Esophagus squamous epithelium (tissue), 5 donors: ENCODE data around the gene FGGY. TPM values are rescaled to one million over a fixed set of nuclear protein-coding genes. Genes with fewer than 3 reads are reported as not detected.

Source experiments
- DNase-seq: peaks from one replicate; lab custom pipeline; 2025; lab: John Stamatoyannopoulos, UW
- H3K27ac ChIP-seq, 4 donors: fragments of 200-600 bp; sonication (generic); one replicate each; pipeline ENCODE4 v1.5.1; 2016 to 2019; ENCODE audit warnings: mild to moderate bottlenecking in 1 of 4
- H3K27me3 ChIP-seq, 4 donors: fragments of 200-600 bp; sonication (generic); 1 replicate in 3 of 4; 2 replicates in 1 of 4; pipeline versions ENCODE4 v1.5.1 to v1.6.0; 2017 to 2021; ENCODE audit warnings: antibody characterized with exemption in 1 of 4
- H3K36me3 ChIP-seq, 3 donors: fragments of 200-600 bp; sonication (generic); one replicate each; pipeline ENCODE4 v1.5.1; 2016 to 2019
- H3K4me1 ChIP-seq, 3 donors: fragments of 200-600 bp; sonication (generic); one replicate each; pipeline ENCODE4 v1.5.1; 2017 to 2019
- H3K4me3 ChIP-seq, 4 donors: fragments of 200-600 bp; sonication (generic); 1 replicate in 3 of 4; 2 replicates in 1 of 4; pipeline ENCODE4 v1.5.1; 2016 to 2019; ENCODE audit warnings: mild to moderate bottlenecking in 2 of 4, moderate library complexity in 1 of 4
- H3K9me3 ChIP-seq, 3 donors: fragments of 200-600 bp; sonication (generic); one replicate each; pipeline ENCODE4 v1.5.1; 2016 to 2019
- CTCF ChIP-seq, 6 experiments: fragments of 450-650 bp in 4 of 6; fragments of 200-600 bp in 2 of 6; sonication (generic) in 2 of 6; IDR thresholded peaks; one replicate each; pipeline ENCODE4 v1.5.1; 2016 to 2019; ENCODE audit warnings: antibody characterized with exemption in 6 of 6, mild to moderate bottlenecking in 4 of 6, moderate library complexity in 4 of 6
- POLR2A ChIP-seq, 4 donors: fragments of 450-650 bp; IDR thresholded peaks; one replicate each; pipeline ENCODE4 v1.6.1; 2017; ENCODE audit warnings: antibody characterized with exemption in 4 of 4, mild to moderate bottlenecking in 4 of 4, moderate library complexity in 3 of 4
- WGBS, 2 donors: methylation state at CpG; one replicate each; pipeline ENCODE4 v1.1.5; 2018; 5-methylcytosine and 5-hydroxymethylcytosine counted together
- intact Hi-C: fragments of 100-400 bp; cut with DNase I; formaldehyde crosslinking; loops from one replicate; pipeline ENCODE4 v1.15.0; 2022
- total RNA-seq, 4 donors: library from RNA; depleted of rRNA; stranded (reverse); fragments of >200 nt; gene quantifications; one replicate each; pipeline ENCODE4 v1.1.0, GENCODE V29; 2016
- donor health status: DM: yes; HTN: yes; CAD: no.

Gene FGGY
- total RNA-seq, 4 donors from 2014 or later: 6.0 to 18.1 (median 9.3) TPM

DNA sequence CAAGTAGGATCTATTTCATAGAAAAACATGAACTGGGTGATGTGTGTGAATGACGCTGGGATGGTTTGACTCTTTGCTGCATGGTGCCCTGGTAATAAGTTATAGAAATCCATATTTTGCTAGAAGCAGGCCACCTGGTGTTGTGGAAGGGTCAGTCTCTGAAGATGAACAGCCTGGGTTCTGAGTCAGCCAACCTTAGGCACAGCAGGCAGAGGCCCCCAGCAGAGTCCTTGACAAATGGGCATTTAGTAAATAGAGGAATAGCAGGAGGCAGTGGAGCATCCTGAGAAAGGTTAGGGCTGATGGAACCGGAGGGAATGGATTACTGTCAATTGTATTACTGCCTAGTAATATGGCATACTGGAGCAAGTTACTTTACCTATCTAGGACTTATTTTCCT, 20.9 kb downstream of the FGGY start:
- TF ChIP-seq CTCF (IDR thresholded peaks at IDR 0.05): no peak
- TF ChIP-seq POLR2A (IDR thresholded peaks at IDR 0.05): no peak
- no peak for DNase-seq
- H3K4me3 ChIP-seq: no peak overlapping the region
- H3K4me1 ChIP-seq: peaks cover 0 to 30% (median 11%) of the 10 kb centered on the region in 3 donors
- H3K9me3 ChIP-seq: no peaks in the 10 kb centered on the region
- intact Hi-C loops: no loop called here
- no peaks in the 10 kb centered on the region for H3K27me3 ChIP-seq
- 65 to 92% methylated on average over 2 of the region's 2 CpGs for WGBS, 2 donors
- H3K27ac ChIP-seq: peak overlapping the region in 2 of 4 donors; percentile 26 to 63
- no peaks in the 10 kb centered on the region for H3K36me3 ChIP-seq

- H3K4me3 ChIP-seq: no peak overlapping the region
- no peaks in the 10 kb centered on the region for H3K9me3 ChIP-seq
- 35 to 38% methylated on average over 5 to 6 of the region's 6 CpGs for WGBS, 2 donors
- H3K4me1 ChIP-seq: peaks cover 0 to 30% (median 11%) of the 10 kb centered on the region in 3 donors
- peak overlapping the region in 3 of 4 donors; percentile 23 to 31 (median 26) for H3K27ac ChIP-seq
- H3K27me3 ChIP-seq: no peaks in the 10 kb centered on the region
- no peak for DNase-seq
- TF ChIP-seq CTCF (IDR thresholded peaks at IDR 0.05) (no peak), POLR2A (IDR thresholded peaks at IDR 0.05) (no peak)
- intact Hi-C loops: no loop called here
- H3K36me3 ChIP-seq: no peaks in the 10 kb centered on the region
Measured at GRCh38 chr1:59318271-59318860, 21.5 kb downstream of the FGGY start.

DNA sequence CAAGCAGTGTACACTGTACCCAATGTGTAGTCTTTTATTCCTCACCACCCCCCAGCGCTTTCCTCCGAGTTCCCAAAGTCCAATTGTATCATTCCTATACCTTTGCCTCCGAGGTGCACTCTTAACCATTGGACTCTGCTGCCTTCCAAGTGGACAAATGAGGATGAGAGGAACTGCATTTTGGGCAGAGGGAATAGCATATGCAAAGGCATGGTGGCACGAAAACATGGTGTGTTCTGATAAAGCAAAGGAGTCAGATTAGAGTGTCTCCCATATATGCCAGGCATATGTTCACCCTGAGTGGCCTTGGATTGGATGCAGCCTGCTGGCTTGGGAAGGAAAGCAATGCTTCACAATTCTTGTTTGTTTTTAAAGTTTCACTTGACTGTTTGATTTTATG, 25.5 kb downstream of the FGGY start:
- no peak for TF ChIP-seq POLR2A (IDR thresholded peaks at IDR 0.05)
- no peak for TF ChIP-seq CTCF (IDR thresholded peaks at IDR 0.05)
- no peak overlapping the region for H3K27ac ChIP-seq
- H3K4me3 ChIP-seq: no peak overlapping the region
- 91% methylated on average over 4 of the region's 4 CpGs for WGBS, 2 donors
- no peak for DNase-seq
- no peaks in the 10 kb centered on the region for H3K27me3 ChIP-seq
- no peaks in the 10 kb centered on the region for H3K36me3 ChIP-seq
- peaks cover 0 to 15% (median 7%) of the 10 kb centered on the region in 3 donors for H3K4me1 ChIP-seq
- intact Hi-C loops: no loop called here
- no peaks in the 10 kb centered on the region for H3K9me3 ChIP-seq

DNA sequence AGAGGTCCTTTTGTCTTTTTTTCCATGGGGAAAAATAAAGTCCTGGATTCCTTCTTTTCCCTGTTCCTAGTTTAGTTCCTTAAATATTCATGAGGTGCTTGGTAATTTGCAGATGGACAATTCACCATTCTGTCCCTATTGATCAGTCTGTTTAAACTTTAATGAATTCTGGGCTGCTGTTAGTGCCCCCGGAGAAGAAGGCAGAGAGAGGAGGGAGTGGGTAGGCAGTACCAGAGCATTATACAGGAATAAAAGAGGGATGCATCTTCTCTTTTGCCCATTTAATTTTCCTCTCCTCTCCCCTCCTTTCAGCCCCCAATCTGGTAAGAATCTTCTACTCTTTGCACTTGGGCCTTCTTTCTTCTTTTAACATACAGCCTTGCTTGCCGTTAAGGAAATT, 25.9 kb downstream of the FGGY start:
- 83 to 94% methylated on average over 2 of the region's 2 CpGs for WGBS, 2 donors

More for the DNA sequence above, 25.9 kb downstream of the FGGY start:
- no peak overlapping the region for H3K4me3 ChIP-seq
- no peaks in the 10 kb centered on the region for H3K9me3 ChIP-seq
- no peak overlapping the region for H3K27ac ChIP-seq
- H3K4me1 ChIP-seq: peaks cover 0 to 11% (median 7%) of the 10 kb centered on the region in 3 donors
- no peaks in the 10 kb centered on the region for H3K36me3 ChIP-seq
- H3K27me3 ChIP-seq: no peaks in the 10 kb centered on the region
- intact Hi-C loops: no loop called here
- no peak for DNase-seq
- TF ChIP-seq POLR2A (IDR thresholded peaks at IDR 0.05): no peak
- TF ChIP-seq CTCF (IDR thresholded peaks at IDR 0.05): no peak
